HCT116 (cell line): ENCODE results near the gene TBRG1. TPM values are rescaled to one million over a fixed set of nuclear protein-coding genes. Genes with fewer than 3 reads are reported as not detected.
A peak's percentile ranks its signal among the peaks of the same experiment; 100 is the strongest.

Experiments used
- ATAC-seq: fragments of 200-7000 bp; cut with Tn5 transposase; 2 replicates; pipeline ENCODE4 v1.9.1; 2020; ENCODE audit warnings: mild to moderate bottlenecking, moderate library complexity
- BruUV-seq: library from RNA; stranded (reverse); fragments of 400-500 nt; replicated peaks from 2 replicates; lab custom pipeline; 2021; lab: Mats Ljungman, UMichigan
- CTCF ChIA-PET: fragments of 300-600 bp; sonication (Branson Sonifier 250); formaldehyde crosslinking; loops from one replicate; lab custom pipeline; 2021; ENCODE audit warnings: antibody characterized with exemption; lab: Charles Lee
- POLR2A ChIA-PET: fragments of 300-600, 350-600 bp; sonication (Branson Sonifier 250); formaldehyde crosslinking; loops from one replicate; lab custom pipeline; 2021; ENCODE audit warnings: antibody characterized with exemption; lab: Charles Lee
- RAD21 ChIA-PET, 2 experiments: fragments of 300-600 bp; sonication (Branson Sonifier 250); formaldehyde crosslinking; loops; one replicate each; lab custom pipeline; 2023; ENCODE audit warnings: low total read pairs in 2 of 2; ENCODE audit not compliant: uncharacterized antibody in 2 of 2, unreplicated experiment in 2 of 2, low non-redundant PET in 1 of 2; lab: Charles Lee
- DNase-seq: peaks from one replicate; pipeline ENCODE4 v3.0.0-alpha.2; 2010; ENCODE audit warnings: low read depth, low spot score
- H2AFZ ChIP-seq: fragments of 200-600 bp; shearing (Covaris generic), sonication (generic); 2 replicates; pipeline ENCODE4 v1.6.1; 2017; ENCODE audit warnings: low read depth, mixed run types, mixed read lengths, antibody characterized with exemption, low read length; ENCODE audit not compliant: poor library complexity, severe bottlenecking
- H3K27ac ChIP-seq: 2 replicates; pipeline ENCODE4 v1.5.1; 2012; ENCODE audit warnings: low read depth, low read length
- H3K27me3 ChIP-seq: fragments of 200-600 bp; sonication (generic); 2 replicates; pipeline ENCODE4 v1.6.1; 2016; ENCODE audit warnings: mixed run types, low read length, mixed read lengths; ENCODE audit not compliant: insufficient read depth
- H3K36me3 ChIP-seq, 2 experiments: fragments of 200-500 bp in 1 of 2; fragments of 200-600 bp in 1 of 2; sonication (Bioruptor generic) in 1 of 2; sonication (generic) in 1 of 2; 2 replicates each; pipeline versions ENCODE4 v1.5.1 to v1.6.1; 2014 to 2016; ENCODE audit warnings: low read length in 2 of 2, inconsistent platforms in 1 of 2, mixed read lengths in 1 of 2, mixed run types in 1 of 2; ENCODE audit not compliant: insufficient read depth in 2 of 2, control insufficient read depth in 1 of 2
- H3K4me1 ChIP-seq, 2 experiments: fragments of 200-600 bp in 1 of 2; sonication (generic) in 1 of 2; 2 replicates each; pipeline versions ENCODE4 v1.5.1 to v1.6.1; 2012 to 2017; ENCODE audit warnings: low read length in 2 of 2, inconsistent platforms in 1 of 2, mild to moderate bottlenecking in 1 of 2, mixed read lengths in 1 of 2, mixed run types in 1 of 2, moderate library complexity in 1 of 2; ENCODE audit not compliant: insufficient read depth in 2 of 2, control insufficient read depth in 1 of 2
- H3K4me2 ChIP-seq: fragments of 200-600 bp; sonication (generic); 2 replicates; pipeline ENCODE4 v1.6.1; 2017; ENCODE audit warnings: mixed run types, low read length, mixed read lengths
- H3K4me3 ChIP-seq, 2 experiments: fragments of 200-600 bp in 1 of 2; sonication (generic) in 1 of 2; replicated peaks in 1 of 2; 2 replicates each; pipeline ENCODE4 v1.5.1; 2011 to 2016; ENCODE audit warnings: low read length in 2 of 2, control low read depth in 1 of 2, low read depth in 1 of 2, mild to moderate bottlenecking in 1 of 2, mixed read lengths in 1 of 2, mixed run types in 1 of 2
- H3K79me2 ChIP-seq: fragments of 200-600 bp; sonication (generic); 2 replicates; pipeline ENCODE4 v1.6.1; 2017; ENCODE audit warnings: mild to moderate bottlenecking, mixed run types, low read length, moderate library complexity, mixed read lengths; ENCODE audit not compliant: insufficient read depth
- H3K9ac ChIP-seq: fragments of 200-600 bp; sonication (generic); 2 replicates; pipeline ENCODE4 v1.6.1; 2016; ENCODE audit warnings: low read length, mixed read lengths
- H3K9me2 ChIP-seq: fragments of 200-600 bp; sonication (generic), shearing (Covaris generic); 2 replicates; pipeline ENCODE4 v1.6.1; 2017; ENCODE audit warnings: mixed run types, mild to moderate bottlenecking, moderate library complexity; ENCODE audit not compliant: insufficient read depth
- H3K9me3 ChIP-seq, 2 experiments: fragments of 200-500 bp in 1 of 2; fragments of 200-600 bp in 1 of 2; sonication (Bioruptor generic) in 1 of 2; sonication (generic) in 1 of 2; 2 replicates each; pipeline ENCODE4 v1.6.1; 2014 to 2017; ENCODE audit warnings: low read length in 2 of 2, mixed read lengths in 2 of 2, inconsistent platforms in 1 of 2, low read depth in 1 of 2, mild to moderate bottlenecking in 1 of 2, mixed run types in 1 of 2, moderate library complexity in 1 of 2; ENCODE audit not compliant: control insufficient read depth in 1 of 2, insufficient read depth in 1 of 2
- H4K20me1 ChIP-seq: fragments of 200-600 bp; sonication (generic), shearing (Covaris generic); 2 replicates; pipeline ENCODE4 v1.6.1; 2017; ENCODE audit warnings: mixed run types, mild to moderate bottlenecking, moderate library complexity; ENCODE audit not compliant: insufficient read depth
- EGR1 ChIP-seq: IDR thresholded peaks from 2 replicates; pipeline ENCODE4 v1.6.1; 2012; ENCODE audit warnings: low read depth
- FOSL1 ChIP-seq: IDR thresholded peaks from 2 replicates; pipeline ENCODE4 v1.6.1; 2012; ENCODE audit warnings: low read depth
- POLR2A ChIP-seq: IDR thresholded peaks from 2 replicates; pipeline ENCODE4 v1.7.0; 2011; ENCODE audit warnings: borderline replicate concordance; ENCODE audit not compliant: insufficient read depth, insufficient read length; ENCODE audit errors: extremely low read depth
- POLR2AphosphoS5 ChIP-seq: IDR thresholded peaks from 2 replicates; pipeline ENCODE4 v1.6.1; 2011; ENCODE audit warnings: mild to moderate bottlenecking, low read depth, low read length, moderate library complexity
- TCF7L2 ChIP-seq: IDR thresholded peaks from 2 replicates; pipeline ENCODE4 v1.7.0; 2011; ENCODE audit warnings: borderline replicate concordance, inconsistent platforms; ENCODE audit not compliant: insufficient read depth, insufficient read length; ENCODE audit errors: extremely low read depth
- YY1 ChIP-seq: IDR thresholded peaks from 2 replicates; pipeline ENCODE4 v1.6.1; 2011; ENCODE audit warnings: low read length, low read depth, moderate library complexity, mild to moderate bottlenecking; ENCODE audit not compliant: insufficient replicate concordance; ENCODE audit errors: extremely low read depth
- intact Hi-C: fragments of 100-400 bp; cut with micrococcal nuclease; formaldehyde crosslinking; loops from 2 replicates; pipeline ENCODE4 v1.10.0; 2022
- total RNA-seq: library from RNA; stranded (reverse); gene quantifications from one replicate; pipeline ENCODE4 v1.2.1, GENCODE V29; 2021; ENCODE audit not compliant: unreplicated experiment
- TF ChIP-seq, protein P1 (sequence below): IDR thresholded peaks from 2 replicates; pipeline ENCODE4 v1.6.1; 2012
- TF ChIP-seq, protein P2 (sequence below): IDR thresholded peaks from 2 replicates; pipeline ENCODE4 v1.6.1; 2012; ENCODE audit warnings: low read depth

The TBRG1 gene
- total RNA-seq, 1 experiment from 2014 or later, result 29.6 TPM

DNA sequence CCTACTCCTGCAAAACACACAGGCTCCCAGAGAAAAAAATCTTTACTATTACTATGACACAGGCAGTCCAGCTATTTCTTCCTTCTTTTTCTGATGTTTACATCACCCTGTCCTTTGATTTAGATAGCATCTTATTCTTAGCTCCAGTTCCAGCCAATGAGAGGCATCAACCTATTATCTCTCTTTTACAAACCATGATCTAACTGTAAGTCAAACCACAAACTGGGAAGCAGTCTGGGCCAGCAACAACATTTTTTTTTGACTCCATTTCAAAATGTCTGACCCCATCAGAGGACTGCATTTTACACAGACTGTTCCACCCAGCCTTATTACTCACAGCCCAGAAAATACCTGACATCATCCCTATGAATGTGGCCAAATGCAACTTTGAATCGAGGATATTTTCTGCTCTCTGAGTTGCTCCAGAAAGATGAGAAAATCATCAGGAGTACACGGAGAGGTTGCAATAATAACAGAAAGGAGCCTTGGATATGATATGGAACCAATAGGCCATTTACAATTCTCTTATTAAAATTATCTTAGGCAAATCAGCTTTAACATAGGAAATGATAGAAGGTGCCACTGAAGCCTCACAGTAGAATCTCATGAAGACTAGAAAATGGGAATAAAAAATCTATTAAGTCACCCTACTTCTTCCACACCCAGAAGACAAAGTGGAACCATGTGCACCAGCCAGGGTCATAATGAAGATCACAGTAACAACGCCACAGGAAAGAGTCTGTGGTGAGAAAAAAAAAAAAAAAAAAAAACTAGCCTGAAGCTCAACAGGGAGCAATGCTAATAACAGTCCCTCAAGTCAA, 21.2 kb downstream of the TBRG1 start:
- POLR2A ChIA-PET, result no interaction called here
- Histone ChIP-seq H3K4me2 (peak overlapping the region; percentile 66), H3K27me3 (no peaks in the 10 kb centered on the region), H3K4me3 (no peak overlapping the region), H3K27ac (no peak overlapping the region), H3K36me3 (peaks cover 0 to 3% of the 10 kb centered on the region in 2 experiments; a peak in 1 of 4 replicates)
- no TSS peak for BruUV-seq
- DNase-seq, result no peak
- 0 out of 2 replicates have a peak, but pooled peaks have one; percentile 6 for TF ChIP-seq EGR1
- no peak for TF ChIP-seq TCF7L2
- TF ChIP-seq, protein P1, sequence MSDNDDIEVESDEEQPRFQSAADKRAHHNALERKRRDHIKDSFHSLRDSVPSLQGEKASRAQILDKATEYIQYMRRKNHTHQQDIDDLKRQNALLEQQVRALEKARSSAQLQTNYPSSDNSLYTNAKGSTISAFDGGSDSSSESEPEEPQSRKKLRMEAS, result no peak
- TF ChIP-seq POLR2A, result no peak
- TF ChIP-seq, protein P2, sequence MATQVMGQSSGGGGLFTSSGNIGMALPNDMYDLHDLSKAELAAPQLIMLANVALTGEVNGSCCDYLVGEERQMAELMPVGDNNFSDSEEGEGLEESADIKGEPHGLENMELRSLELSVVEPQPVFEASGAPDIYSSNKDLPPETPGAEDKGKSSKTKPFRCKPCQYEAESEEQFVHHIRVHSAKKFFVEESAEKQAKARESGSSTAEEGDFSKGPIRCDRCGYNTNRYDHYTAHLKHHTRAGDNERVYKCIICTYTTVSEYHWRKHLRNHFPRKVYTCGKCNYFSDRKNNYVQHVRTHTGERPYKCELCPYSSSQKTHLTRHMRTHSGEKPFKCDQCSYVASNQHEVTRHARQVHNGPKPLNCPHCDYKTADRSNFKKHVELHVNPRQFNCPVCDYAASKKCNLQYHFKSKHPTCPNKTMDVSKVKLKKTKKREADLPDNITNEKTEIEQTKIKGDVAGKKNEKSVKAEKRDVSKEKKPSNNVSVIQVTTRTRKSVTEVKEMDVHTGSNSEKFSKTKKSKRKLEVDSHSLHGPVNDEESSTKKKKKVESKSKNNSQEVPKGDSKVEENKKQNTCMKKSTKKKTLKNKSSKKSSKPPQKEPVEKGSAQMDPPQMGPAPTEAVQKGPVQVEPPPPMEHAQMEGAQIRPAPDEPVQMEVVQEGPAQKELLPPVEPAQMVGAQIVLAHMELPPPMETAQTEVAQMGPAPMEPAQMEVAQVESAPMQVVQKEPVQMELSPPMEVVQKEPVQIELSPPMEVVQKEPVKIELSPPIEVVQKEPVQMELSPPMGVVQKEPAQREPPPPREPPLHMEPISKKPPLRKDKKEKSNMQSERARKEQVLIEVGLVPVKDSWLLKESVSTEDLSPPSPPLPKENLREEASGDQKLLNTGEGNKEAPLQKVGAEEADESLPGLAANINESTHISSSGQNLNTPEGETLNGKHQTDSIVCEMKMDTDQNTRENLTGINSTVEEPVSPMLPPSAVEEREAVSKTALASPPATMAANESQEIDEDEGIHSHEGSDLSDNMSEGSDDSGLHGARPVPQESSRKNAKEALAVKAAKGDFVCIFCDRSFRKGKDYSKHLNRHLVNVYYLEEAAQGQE, result no peak
- no peak for TF ChIP-seq FOSL1
- no peak for TF ChIP-seq POLR2AphosphoS5
- no peak for TF ChIP-seq YY1
- TF ChIP-seq, all 23 proteins: peak for 1
- RAD21 ChIA-PET, result interaction anchor here in 1 of 2 experiments (0.7 kb wide), 1 partner anchor 194 kb away, joined by 3 read pairs; no protein-coding TSS in a partner anchor
- Histone ChIP-seq H4K20me1 (no peaks in the 10 kb centered on the region), H3K79me2 (no peaks in the 10 kb centered on the region), H3K4me1 (peaks cover 0 to 7% of the 10 kb centered on the region in 2 experiments; a peak in 2 of 4 replicates), H3K9me3 (peaks cover 0 to 9% of the 10 kb centered on the region in 2 experiments; a peak in 1 of 4 replicates), H3K9ac (no peak overlapping the region), H3K9me2 (no peaks in the 10 kb centered on the region), H2AFZ (no peak overlapping the region)
- no peak for ATAC-seq
- intact Hi-C loops, result loop anchor here (1.0 to 2.0 kb wide), 2 partner anchors 193 to 223 kb away; no protein-coding TSS in a partner anchor
- CTCF ChIA-PET, result interaction anchor here (0.7 to 1.6 kb wide), 6 partner anchors 11 to 669 kb away, joined by 3 to 6 read pairs (median 4); no protein-coding TSS in a partner anchor
